ENCODE measurements around the gene SYNDIG1. TPM values are rescaled to one million over a fixed set of nuclear protein-coding genes. Genes with fewer than 3 reads are reported as not detected.

SYNDIG1 gene
- total RNA-seq, 1 donor from 2014 or later = not detected

GRCh38 chr20:24598996-24599395, 129.6 kb downstream of the SYNDIG1 start:
- Mint-ChIP-seq H3K27ac (no peak overlapping the region), H3K36me3 (ENCODE audit: low read depth) (no peaks in the 10 kb centered on the region), H3K9me3 (peaks cover 4% of the 10 kb centered on the region)

DNA sequence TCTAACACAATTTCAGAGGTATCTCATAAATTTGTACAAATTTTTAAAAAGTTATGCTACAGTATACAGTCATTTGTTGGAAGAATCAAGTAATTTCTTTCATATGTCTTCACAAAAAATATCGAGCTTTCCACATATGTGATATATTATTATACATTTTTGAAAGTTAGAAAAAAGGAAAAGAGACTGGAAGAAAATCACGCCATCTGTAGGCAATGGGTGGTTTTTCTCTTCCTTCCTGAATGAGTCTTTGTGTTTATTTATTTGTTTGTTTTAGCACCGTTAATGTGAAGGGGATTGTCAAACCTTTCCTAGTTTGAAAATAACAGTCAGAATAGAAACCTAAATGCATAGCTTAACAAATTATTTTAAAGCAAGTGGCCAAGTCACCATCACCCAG, 130.6 kb downstream of the SYNDIG1 start:
- intact Hi-C loops (cut with micrococcal nuclease) = no loop called here
- H3K4me1 Mint-ChIP-seq = no peaks in the 10 kb centered on the region
- no peak overlapping the region for H3K27ac Mint-ChIP-seq

More at GRCh38 chr20:24598996-24599395, 129.6 kb downstream of the SYNDIG1 start:
- H3K4me3 Mint-ChIP-seq = no peak overlapping the region
- DNase-seq = no peak
- no peaks in the 10 kb centered on the region for H3K4me1 Mint-ChIP-seq
- intact Hi-C loops (cut with micrococcal nuclease) = no loop called here
- peaks cover 9% of the 10 kb centered on the region for H3K27me3 Mint-ChIP-seq

GRCh38 chr20:24603454-24603853, 134.0 kb downstream of the SYNDIG1 start:
- DNase-seq = no peak
- Mint-ChIP-seq H3K27ac (no peak overlapping the region), H3K4me1 (no peaks in the 10 kb centered on the region), H3K4me3 (no peak overlapping the region), H3K9me3 (peaks cover 4% of the 10 kb centered on the region), H3K36me3 (ENCODE audit: low read depth) (no peaks in the 10 kb centered on the region), H3K27me3 (peaks cover 2% of the 10 kb centered on the region)
- intact Hi-C loops (cut with micrococcal nuclease) = no loop called here

More for the DNA sequence above, 130.6 kb downstream of the SYNDIG1 start:
- Mint-ChIP-seq H3K27me3 (peaks cover 4% of the 10 kb centered on the region), H3K9me3 (peaks cover 4% of the 10 kb centered on the region), H3K36me3 (ENCODE audit: low read depth) (no peaks in the 10 kb centered on the region), H3K4me3 (no peak overlapping the region)
- no peak for DNase-seq

DNA sequence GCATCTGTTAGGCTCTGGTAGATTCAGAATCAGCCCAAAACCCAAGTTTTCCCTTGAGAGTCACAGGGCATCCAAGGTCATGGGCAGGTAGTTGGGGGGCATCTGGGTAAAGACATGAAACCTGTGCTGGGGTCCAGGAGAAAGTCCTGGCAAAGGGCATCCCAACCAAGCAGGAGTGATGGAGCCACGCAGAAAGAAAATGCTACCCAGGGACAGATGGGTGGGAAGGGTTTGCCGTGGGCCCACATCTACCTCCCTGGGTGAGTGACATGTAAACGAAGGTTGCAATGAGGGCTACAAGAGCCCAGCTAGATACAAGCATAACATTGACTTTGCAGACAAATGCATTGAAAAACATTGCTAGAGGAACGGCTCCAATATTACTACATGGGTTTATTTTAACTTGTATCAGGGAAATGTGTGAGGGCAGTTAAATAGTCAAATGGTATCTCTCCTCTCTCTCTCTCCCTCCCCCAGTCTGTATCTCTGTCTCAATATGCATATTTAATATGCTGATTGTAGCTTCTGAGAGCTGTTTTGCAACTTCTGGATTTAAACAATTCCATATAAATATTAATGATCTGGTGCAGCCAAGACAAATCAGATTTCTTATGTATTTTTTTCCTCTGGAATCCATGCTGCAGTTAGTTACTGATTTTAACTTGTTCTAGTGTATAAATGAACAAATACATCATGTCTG, 135.7 kb downstream of the SYNDIG1 start:
- intact Hi-C loops (cut with micrococcal nuclease) = no loop called here
- H3K4me1 Mint-ChIP-seq = no peaks in the 10 kb centered on the region
- no peaks in the 10 kb centered on the region for H3K36me3 Mint-ChIP-seq (ENCODE audit: low read depth)
- no peak overlapping the region for H3K27ac Mint-ChIP-seq
- H3K27me3 Mint-ChIP-seq = no peaks in the 10 kb centered on the region
- H3K9me3 Mint-ChIP-seq = no peaks in the 10 kb centered on the region
- H3K4me3 Mint-ChIP-seq = no peak overlapping the region
- DNase-seq = no peak

DNA sequence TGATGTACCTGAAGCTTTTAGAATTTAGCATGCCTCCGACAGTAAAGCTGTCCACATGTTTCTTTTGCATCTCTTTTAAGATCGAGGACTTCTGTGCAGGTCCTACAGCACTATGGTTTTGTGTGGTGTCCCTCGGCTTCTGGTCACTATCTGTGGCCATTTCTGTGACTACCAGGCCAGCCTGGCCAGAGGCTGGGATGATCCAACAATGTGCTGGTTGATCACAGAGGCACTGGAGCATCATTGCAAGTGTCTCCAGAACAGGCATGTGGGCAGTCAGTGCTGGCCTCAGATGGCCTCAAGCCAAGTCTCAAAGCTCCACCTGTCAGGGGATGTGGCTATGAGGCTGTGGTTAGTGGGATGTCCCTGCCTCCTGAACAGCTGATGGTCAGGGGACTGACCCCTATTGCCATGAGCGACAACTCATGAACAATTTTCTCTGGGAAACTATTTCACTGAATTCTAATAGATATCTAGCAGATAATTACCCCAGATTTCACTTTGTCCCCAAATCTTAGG, 136.6 kb downstream of the SYNDIG1 start:
- intact Hi-C loops (cut with micrococcal nuclease) = no loop called here
- H3K4me1 Mint-ChIP-seq = no peaks in the 10 kb centered on the region
- no peaks in the 10 kb centered on the region for H3K9me3 Mint-ChIP-seq
- H3K27me3 Mint-ChIP-seq = no peaks in the 10 kb centered on the region
- no peak for DNase-seq
- H3K36me3 Mint-ChIP-seq (ENCODE audit: low read depth) = no peaks in the 10 kb centered on the region
- H3K27ac Mint-ChIP-seq = no peak overlapping the region
- H3K4me3 Mint-ChIP-seq = no peak overlapping the region

DNA sequence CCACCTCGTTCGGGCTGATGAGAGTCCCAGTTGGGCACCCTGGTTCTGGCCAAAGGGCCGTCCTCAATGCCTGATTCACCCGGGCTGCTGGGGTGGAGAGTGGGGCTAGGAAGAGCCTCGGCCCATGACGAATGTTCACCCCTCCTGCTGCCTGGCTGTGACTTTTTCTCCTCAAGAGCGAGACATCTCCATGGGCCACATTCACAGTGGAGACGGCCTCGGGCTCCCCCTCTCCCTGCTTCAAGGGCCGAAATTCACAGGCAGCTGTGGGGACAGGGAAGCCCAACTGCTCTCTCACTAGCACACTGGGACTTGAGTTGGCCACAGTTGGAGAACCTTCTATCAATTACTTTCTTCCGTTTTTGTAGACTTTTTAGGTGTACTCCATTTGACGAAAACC, 138.0 kb downstream of the SYNDIG1 start:
- Mint-ChIP-seq H3K4me3 (no peak overlapping the region), H3K27me3 (no peaks in the 10 kb centered on the region), H3K27ac (no peak overlapping the region), H3K36me3 (ENCODE audit: low read depth) (no peaks in the 10 kb centered on the region), H3K4me1 (no peaks in the 10 kb centered on the region), H3K9me3 (no peaks in the 10 kb centered on the region)
- intact Hi-C loops (cut with micrococcal nuclease) = no loop called here
- no peak for DNase-seq

DNA sequence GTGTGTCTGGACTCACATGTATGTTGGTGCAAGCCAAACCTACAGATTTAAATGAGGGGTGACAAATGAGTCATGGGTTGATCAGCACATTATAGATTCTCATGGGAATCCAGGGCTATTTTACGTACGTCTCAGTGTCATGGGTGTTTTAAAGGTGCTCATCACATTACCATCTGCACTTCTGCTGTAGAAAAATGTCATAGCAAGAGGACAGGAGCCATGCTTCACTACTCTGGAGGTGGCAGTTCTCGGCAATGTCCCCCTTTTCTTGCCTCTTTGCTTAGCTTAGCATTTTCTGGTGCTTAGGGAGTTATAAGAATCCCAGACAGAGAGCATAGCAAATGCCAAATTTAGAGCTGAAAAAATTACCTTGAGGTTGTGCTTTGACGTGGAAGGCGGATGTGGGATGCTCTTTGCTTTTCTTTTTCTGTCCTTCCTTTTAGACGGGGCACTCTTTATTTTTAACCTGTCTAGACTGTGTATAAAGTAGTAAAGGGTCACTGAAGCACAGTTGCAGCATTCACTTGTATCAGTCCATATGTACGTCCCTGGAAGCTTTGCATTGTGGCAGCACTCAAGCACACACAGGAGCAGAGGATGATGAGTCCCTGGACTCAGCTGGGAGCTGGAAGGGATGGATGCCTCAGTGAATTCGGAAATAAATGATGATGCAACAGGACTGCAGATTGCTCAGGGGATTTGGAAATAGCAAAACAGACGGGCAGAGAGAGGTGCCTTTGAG, 139.7 kb downstream of the SYNDIG1 start:
- Mint-ChIP-seq H3K27me3 (no peaks in the 10 kb centered on the region), H3K4me1 (no peaks in the 10 kb centered on the region), H3K27ac (no peak overlapping the region), H3K9me3 (no peaks in the 10 kb centered on the region), H3K36me3 (ENCODE audit: low read depth) (no peaks in the 10 kb centered on the region), H3K4me3 (no peak overlapping the region)
- DNase-seq = no peak
- intact Hi-C loops (cut with micrococcal nuclease) = no loop called here

- Mint-ChIP-seq H3K27me3 (no peaks in the 10 kb centered on the region), H3K36me3 (ENCODE audit: low read depth) (no peaks in the 10 kb centered on the region), H3K9me3 (no peaks in the 10 kb centered on the region), H3K4me3 (no peak overlapping the region), H3K27ac (no peak overlapping the region), H3K4me1 (no peaks in the 10 kb centered on the region)
- no peak for DNase-seq
- intact Hi-C loops (cut with micrococcal nuclease) = no loop called here
These were observed 140.3 kb downstream of the SYNDIG1 start for GRCh38 chr20:24609757-24610156.

- no peaks in the 10 kb centered on the region for H3K36me3 Mint-ChIP-seq (ENCODE audit: low read depth)
- no peak overlapping the region for H3K4me3 Mint-ChIP-seq
- no peaks in the 10 kb centered on the region for H3K27me3 Mint-ChIP-seq
- DNase-seq = no peak
- no peak overlapping the region for H3K27ac Mint-ChIP-seq
- H3K9me3 Mint-ChIP-seq = no peaks in the 10 kb centered on the region
- intact Hi-C loops (cut with micrococcal nuclease) = no loop called here
- H3K4me1 Mint-ChIP-seq = no peaks in the 10 kb centered on the region
These were observed 141.1 kb downstream of the SYNDIG1 start for GRCh38 chr20:24610341-24611115.

GRCh38 chr20:24611360-24612140, 142.1 kb downstream of the SYNDIG1 start:
- H3K27ac Mint-ChIP-seq = no peak overlapping the region
- no peaks in the 10 kb centered on the region for H3K27me3 Mint-ChIP-seq
- H3K36me3 Mint-ChIP-seq (ENCODE audit: low read depth) = no peaks in the 10 kb centered on the region
- intact Hi-C loops (cut with micrococcal nuclease) = no loop called here
- H3K9me3 Mint-ChIP-seq = no peaks in the 10 kb centered on the region
- H3K4me3 Mint-ChIP-seq = no peak overlapping the region
- H3K4me1 Mint-ChIP-seq = no peaks in the 10 kb centered on the region
- DNase-seq = no peak

- no peak for DNase-seq
- H3K4me1 Mint-ChIP-seq = no peaks in the 10 kb centered on the region
- intact Hi-C loops (cut with micrococcal nuclease) = no loop called here
- no peaks in the 10 kb centered on the region for H3K9me3 Mint-ChIP-seq
- H3K27me3 Mint-ChIP-seq = no peaks in the 10 kb centered on the region
- no peak overlapping the region for H3K27ac Mint-ChIP-seq
- no peaks in the 10 kb centered on the region for H3K36me3 Mint-ChIP-seq (ENCODE audit: low read depth)
- H3K4me3 Mint-ChIP-seq = no peak overlapping the region
These were observed 143.7 kb downstream of the SYNDIG1 start for GRCh38 chr20:24612799-24613775.

DNA sequence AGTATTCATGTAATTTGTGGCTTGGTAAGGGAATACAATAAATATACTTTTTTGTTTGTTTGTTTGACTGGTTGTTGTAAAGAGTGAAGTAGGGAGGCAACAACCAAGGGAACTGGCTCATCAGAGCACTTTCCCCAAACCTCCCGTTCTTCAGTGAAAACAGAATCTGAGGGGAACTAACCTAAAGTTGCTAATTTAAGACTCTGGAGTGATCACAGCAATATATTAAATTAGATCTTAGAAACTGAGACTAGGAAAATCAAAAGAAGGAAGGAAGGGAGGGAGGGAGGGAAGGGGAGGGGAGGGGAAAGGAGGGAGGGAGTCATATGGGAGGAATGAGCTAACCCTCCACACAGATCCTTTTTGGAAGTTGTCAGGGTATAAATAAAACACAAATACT, 144.9 kb downstream of the SYNDIG1 start:
- Mint-ChIP-seq H3K36me3 (ENCODE audit: low read depth) (no peaks in the 10 kb centered on the region), H3K27ac (no peak overlapping the region), H3K4me1 (no peaks in the 10 kb centered on the region), H3K4me3 (no peak overlapping the region), H3K27me3 (peaks cover 3% of the 10 kb centered on the region), H3K9me3 (no peaks in the 10 kb centered on the region)
- DNase-seq = no peak
- intact Hi-C loops (cut with micrococcal nuclease) = no loop called here
